Right renal pelvis (tissue), 4 donors: ENCODE measurements around the gene TLK1. TPM values are rescaled to one million over a fixed set of nuclear protein-coding genes. Genes with fewer than 3 reads are reported as not detected.
A peak's percentile ranks its signal among the peaks of the same experiment; 100 is the strongest.
"Not testable (repeated sequence)": the region's sequence is repeated elsewhere in the genome, so short reads cannot be mapped to it uniquely, and the experiment has no call there.

ENCODE experiments used
- DNase-seq, 4 donors: peaks; one replicate each; pipeline ENCODE4 v3.0.0-alpha.2; 2013; ENCODE audit warnings: low read depth in 4 of 4, low spot score in 3 of 4, missing footprints in 1 of 4
- polyA plus RNA-seq, 4 donors: library from polyadenylated mRNA; unstranded; fragments of 120-200 nt; gene quantifications; one replicate each; pipeline ENCODE4 v1.2.1, GENCODE V29; 2013; ENCODE audit not compliant: insufficient read length in 4 of 4

TLK1 gene
- polyA plus RNA-seq, 4 donors, result 41.5 to 59.6 (median 58.6) TPM

- DNase-seq, result no peak
These were observed 11.1 kb upstream of the TLK1 start for GRCh38 chr2:171171808-171172207.

GRCh38 chr2:171169839-171170238, 9.1 kb upstream of the TLK1 start:
- DNase-seq, result no peak

GRCh38 chr2:171169333-171169732, 8.6 kb upstream of the TLK1 start:
- no peak for DNase-seq

- DNase-seq, result no peak
These were observed 6.8 kb upstream of the TLK1 start for GRCh38 chr2:171167352-171167997.

- no peak for DNase-seq
These were observed 5.8 kb upstream of the TLK1 start for GRCh38 chr2:171166328-171166983.

- DNase-seq, result no peak
These were observed 5.3 kb upstream of the TLK1 start for GRCh38 chr2:171165967-171166327.

- no peak for DNase-seq
These were observed 2.6 kb upstream of the TLK1 start for GRCh38 chr2:171163261-171163660.

GRCh38 chr2:171162522-171163197, 2.0 kb upstream of the TLK1 start:
- not testable (repeated sequence) for DNase-seq

GRCh38 chr2:171160956-171161740, 455 bp upstream of the TLK1 start:
- DNase-seq, result peak; percentile 37 to 60 (median 56)

GRCh38 chr2:171159372-171160118, 1.1 kb downstream of the TLK1 start:
- peak; percentile 29 to 56 (median 51) for DNase-seq

GRCh38 chr2:171158790-171159371, 1.8 kb downstream of the TLK1 start:
- peak in 1 of 4 donors; percentile 22 for DNase-seq

GRCh38 chr2:171158036-171158789, 2.5 kb downstream of the TLK1 start:
- DNase-seq, result no peak

GRCh38 chr2:171157109-171157500, 3.6 kb downstream of the TLK1 start:
- DNase-seq, result no peak

GRCh38 chr2:171154348-171154747, 6.3 kb downstream of the TLK1 start:
- DNase-seq, result no peak

- no peak for DNase-seq
These were observed 9.9 kb downstream of the TLK1 start for GRCh38 chr2:171150694-171151285.

GRCh38 chr2:171149986-171150693, 10.6 kb downstream of the TLK1 start:
- no peak for DNase-seq

- DNase-seq, result no peak
These were observed 11.3 kb downstream of the TLK1 start for GRCh38 chr2:171149171-171149938.

GRCh38 chr2:171147081-171147480, 13.6 kb downstream of the TLK1 start:
- no peak for DNase-seq
